Chondrocyte (in vitro differentiated cells): ENCODE data around the gene UBTD2. TPM values are rescaled to one million over a fixed set of nuclear protein-coding genes. Genes with fewer than 3 reads are reported as not detected.
"Not testable (repeated sequence)": the region's sequence is repeated elsewhere in the genome, so short reads cannot be mapped to it uniquely, and the experiment has no call there.

Experiments used
- DNase-seq: peaks from one replicate; pipeline ENCODE4 v3.0.0; 2021; ENCODE audit warnings: mixed read lengths, low spot score
- H3K27ac Mint-ChIP-seq: one replicate; pipeline ENCODE4 v1.8.0; 2021; ENCODE audit warnings: mild to moderate bottlenecking, moderate library complexity, mixed read lengths; ENCODE audit not compliant: unreplicated experiment
- H3K27me3 Mint-ChIP-seq: 2 replicates; pipeline ENCODE4 v1.8.0; 2021; ENCODE audit warnings: low read depth, mixed read lengths
- H3K36me3 Mint-ChIP-seq: 2 replicates; pipeline ENCODE4 v1.8.0; 2021; ENCODE audit warnings: low read depth, mixed read lengths
- H3K4me1 Mint-ChIP-seq: 2 replicates; pipeline ENCODE4 v1.8.0; 2021; ENCODE audit warnings: low read depth, mild to moderate bottlenecking, mixed read lengths
- H3K4me3 Mint-ChIP-seq: one replicate; pipeline ENCODE4 v1.8.0; 2021; ENCODE audit warnings: mild to moderate bottlenecking, moderate library complexity, mixed read lengths; ENCODE audit not compliant: unreplicated experiment
- H3K9me3 Mint-ChIP-seq: 2 replicates; pipeline ENCODE4 v1.8.0; 2021; ENCODE audit warnings: low read depth, mixed read lengths
- total RNA-seq: library from RNA; stranded (reverse); gene quantifications from 3 replicates; pipeline ENCODE4 v1.2.1, GENCODE V29; 2021
- TF ChIP-seq, protein P1 (sequence below): fragments of 200-600 bp; sonication (generic); IDR thresholded peaks from 2 replicates; pipeline ENCODE4 v1.5.0; 2021; ENCODE audit warnings: antibody characterized with exemption, mild to moderate bottlenecking, moderate library complexity

UBTD2 gene
- total RNA-seq, 1 donor from 2014 or later, result 38.4 TPM

- Mint-ChIP-seq H3K27ac (no peak overlapping the region), H3K4me1 (peaks cover 5% of the 10 kb centered on the region), H3K4me3 (no peak overlapping the region), H3K9me3 (no peaks in the 10 kb centered on the region), H3K27me3 (no peaks in the 10 kb centered on the region), H3K36me3 (no peaks in the 10 kb centered on the region)
- TF ChIP-seq, protein P1, sequence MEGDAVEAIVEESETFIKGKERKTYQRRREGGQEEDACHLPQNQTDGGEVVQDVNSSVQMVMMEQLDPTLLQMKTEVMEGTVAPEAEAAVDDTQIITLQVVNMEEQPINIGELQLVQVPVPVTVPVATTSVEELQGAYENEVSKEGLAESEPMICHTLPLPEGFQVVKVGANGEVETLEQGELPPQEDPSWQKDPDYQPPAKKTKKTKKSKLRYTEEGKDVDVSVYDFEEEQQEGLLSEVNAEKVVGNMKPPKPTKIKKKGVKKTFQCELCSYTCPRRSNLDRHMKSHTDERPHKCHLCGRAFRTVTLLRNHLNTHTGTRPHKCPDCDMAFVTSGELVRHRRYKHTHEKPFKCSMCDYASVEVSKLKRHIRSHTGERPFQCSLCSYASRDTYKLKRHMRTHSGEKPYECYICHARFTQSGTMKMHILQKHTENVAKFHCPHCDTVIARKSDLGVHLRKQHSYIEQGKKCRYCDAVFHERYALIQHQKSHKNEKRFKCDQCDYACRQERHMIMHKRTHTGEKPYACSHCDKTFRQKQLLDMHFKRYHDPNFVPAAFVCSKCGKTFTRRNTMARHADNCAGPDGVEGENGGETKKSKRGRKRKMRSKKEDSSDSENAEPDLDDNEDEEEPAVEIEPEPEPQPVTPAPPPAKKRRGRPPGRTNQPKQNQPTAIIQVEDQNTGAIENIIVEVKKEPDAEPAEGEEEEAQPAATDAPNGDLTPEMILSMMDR, result no peak
- no peak for DNase-seq
Measured at GRCh38 chr5:172299916-172300439, 16.4 kb upstream of the UBTD2 start.

DNA sequence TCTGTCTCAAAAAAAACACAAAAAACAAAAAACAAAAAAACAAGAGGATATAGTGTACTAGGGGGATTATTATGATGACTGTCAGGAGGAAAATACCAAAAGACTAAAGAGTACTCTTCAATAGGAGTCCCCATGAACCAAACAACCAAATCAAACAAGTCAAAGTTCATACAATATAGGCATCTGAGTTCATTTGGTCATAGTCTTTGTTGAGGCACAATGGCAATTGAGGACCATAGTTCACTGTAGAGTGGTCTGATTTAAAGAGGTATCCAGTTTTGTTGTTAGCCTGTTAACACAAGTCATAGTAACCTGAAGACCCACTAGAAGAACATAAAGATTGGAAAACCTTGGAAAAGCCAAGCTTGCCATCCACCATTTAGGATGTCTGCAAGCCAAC is 11.3 kb upstream of the UBTD2 start:
- H3K4me1 Mint-ChIP-seq, result peaks cover 2% of the 10 kb centered on the region
- TF ChIP-seq, protein P1, result no peak

DNA sequence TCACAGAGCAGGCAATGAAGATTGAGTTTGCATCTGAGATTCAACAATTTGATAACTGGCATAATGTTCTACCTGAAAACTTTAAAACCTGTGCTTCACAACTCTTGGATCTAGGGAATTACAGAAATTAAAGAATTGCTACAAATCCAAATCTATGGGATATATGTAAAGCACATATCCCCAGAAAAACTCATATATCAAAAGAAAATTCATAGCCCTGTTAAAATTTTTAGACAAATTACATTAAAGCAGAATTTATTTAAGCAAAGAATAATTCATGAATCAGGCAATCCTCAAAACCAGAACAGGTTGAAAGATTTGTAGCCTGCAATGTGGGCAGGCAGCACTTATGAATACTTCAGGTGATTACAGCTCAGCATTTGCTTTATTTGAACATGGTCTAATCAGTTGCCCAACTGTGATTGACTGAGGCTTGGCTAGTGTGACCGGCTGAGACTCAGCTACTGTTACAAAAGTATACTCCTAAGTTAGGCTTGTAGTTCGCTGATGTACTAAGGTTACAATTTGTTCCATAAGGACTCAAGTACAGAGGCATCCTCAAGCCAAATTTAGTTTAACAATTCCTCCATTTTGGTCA is 10.3 kb upstream of the UBTD2 start:
- H3K4me3 Mint-ChIP-seq, result no peak overlapping the region
- H3K27me3 Mint-ChIP-seq, result no peaks in the 10 kb centered on the region
- TF ChIP-seq, protein P1, result no peak
- peaks cover 2% of the 10 kb centered on the region for H3K4me1 Mint-ChIP-seq
- DNase-seq, result no peak
- no peaks in the 10 kb centered on the region for H3K9me3 Mint-ChIP-seq
- no peaks in the 10 kb centered on the region for H3K36me3 Mint-ChIP-seq
- no peak overlapping the region for H3K27ac Mint-ChIP-seq

More for the DNA sequence above, 11.3 kb upstream of the UBTD2 start:
- DNase-seq, result no peak
- Mint-ChIP-seq H3K36me3 (no peaks in the 10 kb centered on the region), H3K9me3 (no peaks in the 10 kb centered on the region), H3K27ac (no peak overlapping the region), H3K27me3 (no peaks in the 10 kb centered on the region), H3K4me3 (no peak overlapping the region)

DNA sequence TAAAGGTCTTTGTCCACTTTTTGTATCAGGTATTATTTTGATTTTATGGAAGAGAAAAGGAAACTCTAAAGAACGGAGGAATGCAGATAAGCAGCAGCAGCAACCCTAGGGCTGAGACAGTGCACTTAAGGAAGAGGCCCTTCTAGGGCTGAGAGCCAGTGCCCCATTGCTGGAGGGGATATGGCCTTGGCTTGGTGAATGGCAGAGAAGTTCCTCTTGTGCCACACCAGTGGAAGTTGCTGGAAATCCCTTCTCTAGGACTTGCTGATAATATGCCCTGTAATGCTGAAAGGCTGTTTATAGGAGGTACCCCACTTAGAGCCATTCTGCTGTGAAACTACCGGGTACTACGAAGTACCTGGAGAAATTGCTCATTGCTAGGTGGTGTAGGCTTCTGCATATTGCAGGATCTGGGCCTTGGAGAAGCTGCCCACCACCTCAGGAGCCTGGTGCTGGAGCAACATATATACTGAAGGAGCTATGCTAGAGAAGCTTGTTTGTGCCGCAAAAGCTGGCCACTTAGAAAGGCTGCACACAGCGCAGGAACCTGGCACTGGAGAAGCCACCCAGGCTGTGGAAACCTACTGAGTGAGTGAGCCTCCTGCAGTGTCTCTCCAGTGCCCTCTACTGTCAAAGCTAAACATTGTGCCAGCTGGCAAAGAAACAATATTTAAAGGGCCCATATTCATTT is 9.6 kb upstream of the UBTD2 start:
- Mint-ChIP-seq H3K27ac (no peak overlapping the region), H3K9me3 (no peaks in the 10 kb centered on the region), H3K4me3 (no peak overlapping the region), H3K27me3 (no peaks in the 10 kb centered on the region), H3K4me1 (peaks cover 2% of the 10 kb centered on the region), H3K36me3 (no peaks in the 10 kb centered on the region)
- TF ChIP-seq, protein P1, result peak; percentile 90
- no peak for DNase-seq

GRCh38 chr5:172291837-172292236 is 8.3 kb upstream of the UBTD2 start:
- not testable (repeated sequence) for H3K9me3 Mint-ChIP-seq, H3K4me3 Mint-ChIP-seq, H3K36me3 Mint-ChIP-seq, H3K27ac Mint-ChIP-seq, H3K27me3 Mint-ChIP-seq, DNase-seq, H3K4me1 Mint-ChIP-seq
